ENCODE results near the gene EXOC1.
"Not testable (repeated sequence)": the region's sequence is repeated elsewhere in the genome, so short reads cannot be mapped to it uniquely, and the experiment has no call there.

Gene EXOC1

DNA sequence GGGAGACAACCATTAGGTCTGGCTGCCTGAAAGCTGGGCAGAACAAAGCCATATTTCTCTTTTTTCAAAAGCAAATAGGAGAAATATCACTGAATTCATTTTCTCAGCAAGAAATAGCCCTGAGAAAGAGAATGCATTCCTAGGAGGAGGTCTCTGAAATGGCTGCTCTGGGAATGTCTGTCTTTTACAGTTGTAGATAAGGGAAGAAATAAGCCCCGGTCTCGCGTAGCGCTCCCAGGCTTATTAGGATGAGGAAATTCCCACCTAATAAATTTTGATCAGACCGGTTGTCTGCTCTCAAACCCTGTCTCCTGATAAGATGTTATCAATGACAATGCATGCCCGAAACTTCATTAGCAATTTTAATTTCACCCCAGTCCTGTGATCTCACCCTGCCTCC, 82.5 kb downstream of the EXOC1 start:
- H3K4me1 ChIP-seq (ENCODE audit: control insufficient read depth, low read depth, low read length); H3K27ac ChIP-seq (ENCODE audit: low read length); H3K27me3 ChIP-seq (ENCODE audit: control insufficient read depth, insufficient read depth, low read length); H3K4me3 ChIP-seq (ENCODE audit: low read length); H3K9me3 ChIP-seq (ENCODE audit: control insufficient read depth, low read depth, low read length); H3K9ac ChIP-seq (ENCODE audit: low read length); H3K36me3 ChIP-seq (ENCODE audit: control insufficient read depth, low read depth, low read length): not testable (repeated sequence)

DNA sequence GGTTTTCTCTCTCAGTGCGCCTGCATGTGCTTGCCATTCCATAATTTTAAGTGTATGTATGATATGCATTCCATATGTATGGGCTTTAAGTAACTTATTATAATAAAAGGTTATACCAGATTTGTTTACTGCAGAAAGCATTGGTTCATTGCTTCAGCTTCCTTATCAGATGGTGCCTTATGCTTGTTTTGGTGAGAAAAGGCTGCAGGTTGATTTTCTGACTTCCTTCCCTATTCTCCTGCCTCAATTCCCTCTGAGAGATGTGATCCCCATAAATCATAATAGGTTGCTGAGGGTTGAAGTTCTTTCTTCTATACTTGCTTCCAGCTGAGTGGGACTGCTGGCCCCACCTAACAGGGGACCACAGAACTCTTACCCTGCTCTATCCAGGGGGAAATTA, 85.0 kb downstream of the EXOC1 start:
- H3K9me3 ChIP-seq (ENCODE audit: control insufficient read depth, low read depth, low read length): peaks cover 3% of the 10 kb centered on the region
- peaks cover 7% of the 10 kb centered on the region for H3K4me1 ChIP-seq (ENCODE audit: control insufficient read depth, low read depth, low read length)
- no peak overlapping the region for H3K9ac ChIP-seq (ENCODE audit: low read length)
- H3K27me3 ChIP-seq (ENCODE audit: control insufficient read depth, insufficient read depth, low read length): no peaks in the 10 kb centered on the region
- H3K36me3 ChIP-seq (ENCODE audit: control insufficient read depth, low read depth, low read length): no peaks in the 10 kb centered on the region
- H3K4me3 ChIP-seq (ENCODE audit: low read length): no peak overlapping the region
- no peak overlapping the region for H3K27ac ChIP-seq (ENCODE audit: low read length)

DNA sequence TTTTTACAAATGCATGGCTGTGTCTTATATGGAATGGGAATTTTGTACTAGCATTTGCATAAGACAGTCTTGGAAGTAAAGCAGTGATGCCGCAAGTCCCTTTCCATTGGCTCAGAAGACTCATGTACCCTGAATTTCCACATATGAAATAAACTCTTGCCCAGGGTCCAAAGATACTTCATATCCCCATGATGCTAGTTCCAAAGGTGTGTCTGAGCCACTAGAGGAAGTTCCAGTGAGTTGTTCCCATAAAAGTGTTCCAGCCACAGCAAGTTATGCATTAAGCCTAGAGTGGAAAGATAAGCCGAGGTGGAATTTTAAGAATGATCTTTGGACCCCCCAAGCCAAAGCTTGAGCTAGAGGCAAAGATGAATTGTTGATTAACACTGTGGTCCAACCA, 86.0 kb downstream of the EXOC1 start:
- no peak overlapping the region for H3K9ac ChIP-seq (ENCODE audit: low read length)
- no peak overlapping the region for H3K4me3 ChIP-seq (ENCODE audit: low read length)
- peaks cover 7% of the 10 kb centered on the region for H3K4me1 ChIP-seq (ENCODE audit: control insufficient read depth, low read depth, low read length)
- no peaks in the 10 kb centered on the region for H3K27me3 ChIP-seq (ENCODE audit: control insufficient read depth, insufficient read depth, low read length)
- H3K9me3 ChIP-seq (ENCODE audit: control insufficient read depth, low read depth, low read length): peaks cover 3% of the 10 kb centered on the region
- no peak overlapping the region for H3K27ac ChIP-seq (ENCODE audit: low read length)
- H3K36me3 ChIP-seq (ENCODE audit: control insufficient read depth, low read depth, low read length): no peaks in the 10 kb centered on the region

DNA sequence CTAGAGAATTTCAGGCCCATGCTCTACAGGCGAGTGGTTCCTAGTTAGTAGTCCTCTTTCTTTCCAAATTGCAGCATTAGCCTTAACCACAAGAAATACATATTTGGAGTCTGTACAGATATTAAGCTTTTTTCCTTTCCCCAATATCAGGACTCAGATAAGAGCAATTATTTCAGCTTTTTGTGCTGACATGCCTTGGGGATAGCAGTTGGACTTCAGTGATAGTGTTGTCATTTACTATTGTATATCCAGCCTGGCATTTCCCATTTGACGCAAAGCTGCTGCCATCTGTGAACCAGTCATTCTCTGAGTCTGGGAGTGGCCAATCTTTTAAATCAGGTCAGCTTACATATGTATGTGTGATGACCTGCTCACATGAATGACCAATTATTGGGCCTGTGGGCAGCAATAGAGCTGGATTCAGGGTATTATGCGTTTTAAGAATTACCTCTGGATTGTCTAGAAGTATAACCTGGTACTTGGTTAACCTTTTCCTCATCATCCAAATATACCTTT, 88.5 kb downstream of the EXOC1 start:
- H3K27me3 ChIP-seq (ENCODE audit: control insufficient read depth, insufficient read depth, low read length): no peaks in the 10 kb centered on the region
- peaks cover 7% of the 10 kb centered on the region for H3K4me1 ChIP-seq (ENCODE audit: control insufficient read depth, low read depth, low read length)
- peaks cover 3% of the 10 kb centered on the region for H3K9me3 ChIP-seq (ENCODE audit: control insufficient read depth, low read depth, low read length)
- H3K27ac ChIP-seq (ENCODE audit: low read length): no peak overlapping the region
- no peaks in the 10 kb centered on the region for H3K36me3 ChIP-seq (ENCODE audit: control insufficient read depth, low read depth, low read length)
- H3K4me3 ChIP-seq (ENCODE audit: low read length): no peak overlapping the region
- H3K9ac ChIP-seq (ENCODE audit: low read length): no peak overlapping the region

DNA sequence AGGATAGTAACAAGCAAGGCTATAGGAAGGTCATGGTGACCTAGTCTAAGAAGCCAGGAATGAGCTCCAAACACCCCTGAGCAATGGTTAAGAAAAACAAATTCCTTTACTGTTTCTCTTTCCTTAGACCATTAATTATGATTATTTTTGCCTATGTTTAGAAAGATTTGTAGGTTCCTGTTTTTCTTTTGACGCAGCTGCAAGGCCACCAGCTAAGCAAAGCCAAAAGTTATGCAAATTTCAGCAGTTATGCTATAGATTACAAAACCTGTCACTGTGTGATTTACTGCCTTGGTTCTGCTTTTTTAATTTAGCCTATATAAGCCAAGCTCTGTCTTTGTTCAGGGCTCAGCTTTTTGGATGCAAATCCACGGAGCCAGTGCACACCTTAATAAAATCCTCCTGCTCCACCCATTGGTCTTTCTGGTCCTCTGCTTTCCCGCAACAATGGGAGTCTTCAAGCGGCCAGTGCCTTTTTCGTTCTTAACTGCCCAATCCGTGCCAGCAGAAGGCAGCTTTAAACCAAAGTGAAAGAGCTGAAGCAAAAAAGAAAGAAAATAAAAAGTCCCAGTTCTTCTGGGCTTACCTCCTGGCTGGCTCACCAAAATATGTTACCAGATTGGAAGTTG, 93.9 kb downstream of the EXOC1 start:
- Histone ChIP-seq H3K4me1 (ENCODE audit: control insufficient read depth, low read depth, low read length) (peaks cover 22% of the 10 kb centered on the region), H3K4me3 (ENCODE audit: low read length) (no peak overlapping the region), H3K9me3 (ENCODE audit: control insufficient read depth, low read depth, low read length) (no peaks in the 10 kb centered on the region), H3K36me3 (ENCODE audit: control insufficient read depth, low read depth, low read length) (no peaks in the 10 kb centered on the region), H3K9ac (ENCODE audit: low read length) (no peak overlapping the region), H3K27ac (ENCODE audit: low read length) (no peak overlapping the region), H3K27me3 (ENCODE audit: control insufficient read depth, insufficient read depth, low read length) (no peaks in the 10 kb centered on the region)

DNA sequence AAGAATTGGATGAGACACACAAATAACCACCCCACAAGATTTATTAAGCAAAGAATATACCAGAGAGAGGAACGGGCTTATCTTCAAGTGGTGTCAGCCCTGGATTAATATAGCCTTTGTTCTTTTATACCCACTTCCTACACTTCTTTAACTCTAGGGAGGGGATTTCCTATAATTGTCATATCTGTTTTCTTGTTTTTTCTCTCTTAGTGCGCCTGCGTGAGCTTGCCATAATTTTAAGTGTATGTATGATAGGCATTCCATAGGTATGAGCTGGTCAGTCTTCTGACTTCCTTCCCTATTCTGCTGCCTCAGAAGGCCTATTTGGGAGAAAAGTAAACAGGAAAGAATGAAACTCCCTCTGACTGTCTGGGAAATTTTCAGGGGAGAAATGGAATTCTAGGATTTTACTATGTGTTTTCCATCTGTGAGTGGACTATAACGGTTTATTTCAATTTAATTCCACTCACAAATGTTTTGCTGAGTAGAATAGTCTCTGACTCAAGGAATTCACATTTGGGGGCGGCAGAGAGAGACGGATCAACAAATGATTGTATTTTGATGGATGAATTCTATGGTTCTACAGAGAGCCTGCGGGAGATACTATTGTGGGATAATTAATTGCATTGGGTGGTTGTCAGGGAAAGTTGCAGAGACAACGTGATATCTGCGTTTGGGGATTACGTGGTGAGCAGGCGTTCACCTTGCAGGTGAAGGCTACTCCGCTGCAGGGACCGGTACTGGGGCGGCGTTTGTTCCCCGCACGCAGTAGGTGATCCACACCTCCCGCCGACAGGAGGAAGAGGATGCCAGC, 94.7 kb downstream of the EXOC1 start:
- H3K9ac ChIP-seq (ENCODE audit: low read length): peak overlapping the region; percentile 70
- peaks cover 22% of the 10 kb centered on the region for H3K4me1 ChIP-seq (ENCODE audit: control insufficient read depth, low read depth, low read length)
- H3K27me3 ChIP-seq (ENCODE audit: control insufficient read depth, insufficient read depth, low read length): no peaks in the 10 kb centered on the region
- peaks cover 6% of the 10 kb centered on the region for H3K36me3 ChIP-seq (ENCODE audit: control insufficient read depth, low read depth, low read length)
- H3K9me3 ChIP-seq (ENCODE audit: control insufficient read depth, low read depth, low read length): no peaks in the 10 kb centered on the region
- no peak overlapping the region for H3K27ac ChIP-seq (ENCODE audit: low read length)
- H3K4me3 ChIP-seq (ENCODE audit: low read length): peak overlapping the region; percentile 87

DNA sequence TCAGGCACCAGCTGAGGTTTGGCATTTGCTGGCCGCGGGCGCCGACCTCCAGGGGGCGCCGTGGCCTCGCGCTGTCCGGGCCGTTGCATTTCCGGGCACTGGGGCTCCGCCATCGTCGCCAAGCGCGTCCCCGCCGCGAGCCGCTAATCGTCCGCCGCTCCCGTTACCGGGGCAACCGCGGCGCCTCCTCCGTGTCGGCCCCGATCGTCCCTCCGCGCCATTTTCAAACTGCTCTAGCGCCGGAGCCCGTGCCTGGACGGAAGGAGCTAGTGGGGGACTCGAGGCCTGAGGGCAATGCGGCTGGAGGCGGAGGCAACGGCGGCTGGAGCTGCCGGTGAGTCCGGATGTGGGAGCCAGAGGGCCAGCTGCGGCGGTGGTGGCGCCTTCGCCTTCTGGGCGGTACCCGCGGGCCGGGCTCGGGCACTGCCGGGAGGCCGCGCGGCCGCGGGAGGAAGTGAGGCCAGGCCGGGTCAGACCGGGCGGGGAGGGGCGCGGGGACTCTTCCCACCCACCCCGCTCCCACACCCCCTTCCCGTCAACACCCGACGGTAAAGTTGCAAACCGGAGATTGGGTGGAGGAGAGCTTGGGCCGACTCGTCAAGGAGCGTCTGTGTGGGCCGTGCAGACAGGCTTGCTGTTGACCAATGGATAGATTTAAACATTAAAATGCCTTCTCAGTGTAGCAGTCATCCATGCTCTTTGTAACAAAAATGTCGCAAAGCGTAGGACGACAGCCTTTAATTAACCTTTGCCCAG, 95.5 kb downstream of the EXOC1 start, which contains the start of gene CEP135:
Gene CEP135 (plus strand): TSS at position 220 of the 756 bp plus-strand sequence. CDS start 3,186 bp downstream, outside the sequence.
- H3K4me1 ChIP-seq (ENCODE audit: control insufficient read depth, low read depth, low read length): peaks cover 22% of the 10 kb centered on the region
- H3K27me3 ChIP-seq (ENCODE audit: control insufficient read depth, insufficient read depth, low read length): no peaks in the 10 kb centered on the region
- H3K9ac ChIP-seq (ENCODE audit: low read length): peak within 1 kb of the TSS; percentile 70
- H3K27ac ChIP-seq (ENCODE audit: low read length): peak within 1 kb of the TSS; percentile 17
- H3K4me3 ChIP-seq (ENCODE audit: low read length): peak within 1 kb of the TSS; percentile 87
- H3K36me3 ChIP-seq (ENCODE audit: control insufficient read depth, low read depth, low read length): peaks cover 9% of the 10 kb centered on the region
- H3K9me3 ChIP-seq (ENCODE audit: control insufficient read depth, low read depth, low read length): no peaks in the 10 kb centered on the region

DNA sequence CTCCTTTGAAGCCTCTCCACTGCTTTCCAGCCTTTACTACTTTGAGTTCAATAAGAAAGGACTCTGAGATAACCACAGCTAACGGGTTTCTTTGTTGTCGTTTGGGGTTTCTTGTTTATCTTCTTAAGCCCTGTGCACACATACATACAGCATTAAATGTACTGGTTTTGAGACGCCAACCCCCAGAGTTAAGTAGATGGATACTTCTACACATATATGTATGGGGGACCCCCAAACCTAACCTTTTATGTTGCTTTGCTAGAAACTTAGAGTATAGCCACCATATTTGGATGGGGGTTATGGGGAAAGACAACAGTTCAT, 96.0 kb downstream of the EXOC1 start:
- peaks cover 13% of the 10 kb centered on the region for H3K36me3 ChIP-seq (ENCODE audit: control insufficient read depth, low read depth, low read length)
- H3K9ac ChIP-seq (ENCODE audit: low read length): peak overlapping the region; percentile 70
- peak overlapping the region; percentile 87 for H3K4me3 ChIP-seq (ENCODE audit: low read length)
- H3K9me3 ChIP-seq (ENCODE audit: control insufficient read depth, low read depth, low read length): no peaks in the 10 kb centered on the region
- H3K4me1 ChIP-seq (ENCODE audit: control insufficient read depth, low read depth, low read length): peaks cover 22% of the 10 kb centered on the region
- no peaks in the 10 kb centered on the region for H3K27me3 ChIP-seq (ENCODE audit: control insufficient read depth, insufficient read depth, low read length)
- peak overlapping the region; percentile 17 for H3K27ac ChIP-seq (ENCODE audit: low read length)

DNA sequence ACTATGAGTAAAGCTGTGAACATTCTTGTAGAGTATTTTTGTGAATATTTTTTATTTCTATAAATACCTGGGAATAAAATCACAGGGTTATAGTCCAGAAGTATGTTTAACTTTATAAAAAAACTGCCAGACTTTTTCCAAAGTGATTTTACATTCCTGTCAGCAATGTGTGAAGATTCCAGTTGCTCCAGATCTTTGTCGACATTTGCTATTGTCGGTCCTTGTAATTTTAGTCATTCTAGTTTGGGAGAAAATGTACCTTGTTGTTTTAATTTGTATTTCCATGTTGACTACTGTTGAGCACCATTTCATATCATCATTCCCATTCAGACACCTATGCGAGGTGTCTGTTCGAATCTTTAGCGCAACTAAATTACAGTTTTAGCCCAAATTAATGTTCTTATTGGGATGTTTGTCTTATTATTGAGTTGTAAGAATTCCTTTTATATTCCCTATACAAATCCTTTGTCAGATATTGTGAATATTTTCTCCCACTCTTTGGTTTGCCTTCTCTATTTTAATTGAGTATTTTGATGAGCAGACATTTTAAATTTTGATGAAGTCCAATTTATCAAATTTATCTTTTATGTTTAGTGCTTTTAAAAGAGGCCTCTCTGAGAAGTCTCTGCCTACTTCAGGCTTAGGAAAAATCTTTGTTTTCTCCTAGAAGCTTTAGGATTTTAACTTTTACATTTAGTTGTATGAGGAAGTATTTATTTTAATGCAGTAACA, 97.9 kb downstream of the EXOC1 start:
- peaks cover 21% of the 10 kb centered on the region for H3K36me3 ChIP-seq (ENCODE audit: control insufficient read depth, low read depth, low read length)
- H3K4me1 ChIP-seq (ENCODE audit: control insufficient read depth, low read depth, low read length): peaks cover 22% of the 10 kb centered on the region
- no peaks in the 10 kb centered on the region for H3K9me3 ChIP-seq (ENCODE audit: control insufficient read depth, low read depth, low read length)
- H3K4me3 ChIP-seq (ENCODE audit: low read length): no peak overlapping the region
- H3K9ac ChIP-seq (ENCODE audit: low read length): no peak overlapping the region
- H3K27ac ChIP-seq (ENCODE audit: low read length): no peak overlapping the region
- no peaks in the 10 kb centered on the region for H3K27me3 ChIP-seq (ENCODE audit: control insufficient read depth, insufficient read depth, low read length)
